Transverse colon (tissue), 4 donors: ENCODE measurements around the gene GIN1.
A peak's percentile ranks its signal among the peaks of the same experiment; 100 is the strongest.

Experiments
- EP300 ChIP-seq: sonication (generic); formaldehyde crosslinking; IDR thresholded peaks from one replicate; pipeline ENCODE4 v1.6.1; 2017; ENCODE audit warnings: antibody characterized with exemption, low read depth
- POLR2A ChIP-seq: fragments of 450-650 bp; IDR thresholded peaks from one replicate; pipeline ENCODE4 v1.6.1; 2016; ENCODE audit warnings: antibody characterized with exemption, mild to moderate bottlenecking, moderate library complexity
- POLR2AphosphoS5 ChIP-seq, 3 donors: sonication (generic); formaldehyde crosslinking; IDR thresholded peaks; one replicate each; pipeline ENCODE4 v1.6.1; 2016; ENCODE audit warnings: antibody characterized with exemption in 3 of 3
- TF ChIP-seq, protein P1 (sequence below), 5 experiments: fragments of 200-600 bp in 3 of 5; fragments of 450-650 bp in 2 of 5; sonication (generic) in 3 of 5; IDR thresholded peaks; 1 replicate in 2 of 5; 2 replicates in 3 of 5; pipeline ENCODE4 v1.5.1; 2016 to 2017; ENCODE audit warnings: antibody characterized with exemption in 5 of 5, inconsistent platforms in 3 of 5, mild to moderate bottlenecking in 2 of 5, moderate library complexity in 1 of 5

DNA sequence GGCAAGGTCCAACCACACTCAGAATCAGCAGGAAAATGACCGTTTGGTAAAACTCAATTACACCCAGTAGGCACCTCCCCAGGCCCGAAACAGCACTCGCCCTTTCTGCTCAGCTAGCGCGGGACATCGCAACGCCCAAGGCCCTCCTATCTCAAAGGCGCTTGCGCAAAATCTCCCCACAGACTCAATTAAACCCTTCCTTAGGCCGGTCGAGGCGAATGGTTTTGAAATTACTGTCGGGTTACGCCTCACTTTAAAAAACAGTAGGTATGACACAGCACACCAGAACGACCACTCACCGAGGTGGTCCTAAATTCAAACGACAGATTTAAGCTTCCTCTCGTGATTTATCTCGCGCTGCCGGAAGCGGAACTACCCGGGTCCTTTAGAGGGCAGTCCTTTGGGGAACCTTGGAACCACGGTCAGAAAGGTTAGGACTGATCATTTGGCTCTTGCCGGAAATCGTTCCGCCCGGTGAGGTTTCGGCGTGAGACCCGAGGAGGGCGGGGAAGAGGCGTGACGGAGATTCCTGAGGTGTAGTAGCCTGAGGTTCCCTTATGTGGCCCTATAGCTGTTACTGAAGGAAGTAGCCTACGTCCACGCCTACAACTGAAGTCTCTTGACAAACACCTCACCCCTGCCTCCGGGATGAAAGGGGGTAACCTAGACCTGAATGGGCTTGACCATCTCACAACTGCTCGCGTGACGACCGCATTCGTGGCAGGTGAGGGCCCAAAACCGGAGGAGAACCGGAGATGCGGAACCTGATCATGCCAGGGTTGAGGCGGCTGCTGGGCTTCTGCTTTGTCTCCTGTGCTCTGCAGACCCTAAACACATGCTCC lies at the start of gene GIN1, which contains the start of gene PPIP5K2:
- TF ChIP-seq POLR2A (peak; percentile 88), EP300 (no peak), POLR2AphosphoS5 (IDR thresholded peaks at IDR 0.05) (peak; percentile 92 to 97 (median 94))
- TF ChIP-seq, protein P1, sequence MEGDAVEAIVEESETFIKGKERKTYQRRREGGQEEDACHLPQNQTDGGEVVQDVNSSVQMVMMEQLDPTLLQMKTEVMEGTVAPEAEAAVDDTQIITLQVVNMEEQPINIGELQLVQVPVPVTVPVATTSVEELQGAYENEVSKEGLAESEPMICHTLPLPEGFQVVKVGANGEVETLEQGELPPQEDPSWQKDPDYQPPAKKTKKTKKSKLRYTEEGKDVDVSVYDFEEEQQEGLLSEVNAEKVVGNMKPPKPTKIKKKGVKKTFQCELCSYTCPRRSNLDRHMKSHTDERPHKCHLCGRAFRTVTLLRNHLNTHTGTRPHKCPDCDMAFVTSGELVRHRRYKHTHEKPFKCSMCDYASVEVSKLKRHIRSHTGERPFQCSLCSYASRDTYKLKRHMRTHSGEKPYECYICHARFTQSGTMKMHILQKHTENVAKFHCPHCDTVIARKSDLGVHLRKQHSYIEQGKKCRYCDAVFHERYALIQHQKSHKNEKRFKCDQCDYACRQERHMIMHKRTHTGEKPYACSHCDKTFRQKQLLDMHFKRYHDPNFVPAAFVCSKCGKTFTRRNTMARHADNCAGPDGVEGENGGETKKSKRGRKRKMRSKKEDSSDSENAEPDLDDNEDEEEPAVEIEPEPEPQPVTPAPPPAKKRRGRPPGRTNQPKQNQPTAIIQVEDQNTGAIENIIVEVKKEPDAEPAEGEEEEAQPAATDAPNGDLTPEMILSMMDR (IDR thresholded peaks at IDR 0.05): peak in 2 of 5 experiments; percentile 23 to 29
